GM08714 (cell line): ENCODE data around the gene BPIFB1.

Experiments
- H3K4me3 ChIP-seq: fragments of 200-500 bp; sonication (Bioruptor generic); 2 replicates; pipeline ENCODE4 v1.5.1; 2014; ENCODE audit warnings: mild to moderate bottlenecking, low read length, inconsistent platforms
- ZNF274 ChIP-seq: IDR thresholded peaks from 2 replicates; pipeline ENCODE4 v1.6.1; 2012; ENCODE audit warnings: mild to moderate bottlenecking, low read depth, low read length

BPIFB1 gene

GRCh38 chr20:33337531-33338165, 54.6 kb downstream of the BPIFB1 start:
- no peak overlapping the region for H3K4me3 ChIP-seq

GRCh38 chr20:33338467-33339258, 55.6 kb downstream of the BPIFB1 start:
- TF ChIP-seq ZNF274 = no peak
- H3K4me3 ChIP-seq = no peak overlapping the region

More at GRCh38 chr20:33337531-33338165, 54.6 kb downstream of the BPIFB1 start:
- TF ChIP-seq ZNF274 = no peak

GRCh38 chr20:33339515-33340058, 56.6 kb downstream of the BPIFB1 start:
- H3K4me3 ChIP-seq = no peak overlapping the region
- no peak for TF ChIP-seq ZNF274

- no peak for TF ChIP-seq ZNF274
- no peak overlapping the region for H3K4me3 ChIP-seq
Measured at GRCh38 chr20:33343521-33343920, 60.5 kb downstream of the BPIFB1 start.

- H3K4me3 ChIP-seq = no peak overlapping the region
Measured at GRCh38 chr20:33345342-33345741, 62.3 kb downstream of the BPIFB1 start.

GRCh38 chr20:33348136-33348937, 65.3 kb downstream of the BPIFB1 start:
- no peak for TF ChIP-seq ZNF274
- H3K4me3 ChIP-seq = no peak overlapping the region

More at GRCh38 chr20:33345342-33345741, 62.3 kb downstream of the BPIFB1 start:
- TF ChIP-seq ZNF274 = no peak

- H3K4me3 ChIP-seq = no peak overlapping the region
- TF ChIP-seq ZNF274 = no peak
Measured at GRCh38 chr20:33349493-33349892, 66.5 kb downstream of the BPIFB1 start.

GRCh38 chr20:33351696-33352095, 68.7 kb downstream of the BPIFB1 start:
- no peak for TF ChIP-seq ZNF274
- H3K4me3 ChIP-seq = no peak overlapping the region

- TF ChIP-seq ZNF274 = no peak
- no peak overlapping the region for H3K4me3 ChIP-seq
Measured at GRCh38 chr20:33352258-33353012, 69.4 kb downstream of the BPIFB1 start.

GRCh38 chr20:33353013-33353402, 70.0 kb downstream of the BPIFB1 start:
- no peak overlapping the region for H3K4me3 ChIP-seq
- TF ChIP-seq ZNF274 = no peak
